ENCODE results near the gene SPPL2B.

SPPL2B gene

GRCh38 chr19:2308114-2308556 is 20.3 kb upstream of the SPPL2B start, which contains the start of gene LINGO3:
TSS of gene LINGO3 (minus strand) at chr19:2308154. CDS start at chr19:2291776, 16,378 bp downstream.
- Mint-ChIP-seq H3K27ac (no peak within 1 kb of the TSS), H3K27me3 (ENCODE audit: low read depth) (peaks cover 62% of the 10 kb centered on the region), H3K36me3 (ENCODE audit: low read depth) (no peaks in the 10 kb centered on the region), H3K4me3 (peak within 1 kb of the TSS; percentile 69), H3K9me3 (no peaks in the 10 kb centered on the region), H3K4me1 (ENCODE audit: low read depth) (peaks cover 2% of the 10 kb centered on the region)
- DNase-seq (ENCODE audit: low spot score), result no peak

DNA sequence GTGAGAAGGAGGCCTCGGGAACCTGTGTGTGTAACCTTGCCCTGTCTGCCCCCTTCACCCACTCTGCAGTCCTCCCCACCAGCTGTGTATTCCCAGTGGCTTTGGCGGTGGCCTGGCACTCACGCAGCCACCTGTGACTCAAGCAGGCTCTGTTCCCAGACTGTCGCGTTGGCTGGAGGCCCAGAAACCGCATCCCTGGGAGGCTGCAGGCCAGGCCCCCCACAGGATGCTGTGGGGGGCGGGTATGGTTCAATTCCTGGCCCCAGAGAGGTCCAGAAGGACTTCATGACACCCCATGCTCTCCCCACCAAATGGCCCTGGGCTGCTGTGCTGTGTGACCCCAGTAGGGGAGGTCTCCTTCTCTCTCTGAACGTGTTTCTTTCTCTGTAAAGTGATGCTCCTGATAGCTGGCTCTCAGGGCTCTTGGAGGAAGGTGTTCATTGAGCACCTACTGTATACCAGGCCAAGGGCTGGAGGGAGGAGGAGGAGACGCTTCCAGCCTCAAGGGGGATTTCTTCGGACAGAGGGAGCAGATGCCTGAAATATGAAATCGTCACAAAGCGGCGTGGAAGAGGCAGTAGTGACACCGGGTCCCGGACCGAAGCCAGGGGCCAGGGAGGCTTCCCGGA is 18.6 kb upstream of the SPPL2B start:
- Mint-ChIP-seq H3K9me3 (peaks cover 3% of the 10 kb centered on the region), H3K27ac (no peak overlapping the region), H3K27me3 (ENCODE audit: low read depth) (peaks cover 59% of the 10 kb centered on the region), H3K4me3 (no peak overlapping the region), H3K36me3 (ENCODE audit: low read depth) (no peaks in the 10 kb centered on the region), H3K4me1 (ENCODE audit: low read depth) (peaks cover 2% of the 10 kb centered on the region)
- DNase-seq (ENCODE audit: low spot score), result no peak

DNA sequence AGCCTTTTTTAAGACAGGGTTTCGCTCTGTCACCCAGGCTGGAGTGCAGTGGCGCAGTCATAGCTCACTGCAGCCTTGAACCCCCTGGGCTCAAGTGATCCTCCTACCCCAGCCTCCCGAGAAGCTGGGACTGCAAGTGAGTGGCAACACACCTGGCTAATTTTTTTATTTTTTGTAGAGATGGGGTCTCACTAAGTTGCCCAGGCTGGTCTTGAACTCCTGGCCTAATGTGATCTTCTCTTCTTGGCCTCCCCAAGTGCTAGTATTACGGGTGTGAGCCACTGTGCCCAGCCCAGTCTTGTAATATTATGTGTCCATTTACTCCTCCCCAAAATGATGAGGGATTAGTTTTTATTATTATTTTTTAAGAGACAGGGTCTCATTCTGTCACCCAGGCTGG is 17.4 kb upstream of the SPPL2B start:
- H3K36me3 Mint-ChIP-seq (ENCODE audit: low read depth), result no peaks in the 10 kb centered on the region
- H3K27ac Mint-ChIP-seq, result no peak overlapping the region
- DNase-seq (ENCODE audit: low spot score), result no peak
- peaks cover 7% of the 10 kb centered on the region for H3K9me3 Mint-ChIP-seq
- H3K4me1 Mint-ChIP-seq (ENCODE audit: low read depth), result peaks cover 5% of the 10 kb centered on the region
- H3K27me3 Mint-ChIP-seq (ENCODE audit: low read depth), result peaks cover 54% of the 10 kb centered on the region
- no peak overlapping the region for H3K4me3 Mint-ChIP-seq

GRCh38 chr19:2312820-2313501 is 15.5 kb upstream of the SPPL2B start:
- Mint-ChIP-seq H3K4me1 (ENCODE audit: low read depth) (peaks cover 5% of the 10 kb centered on the region), H3K4me3 (no peak overlapping the region), H3K9me3 (peaks cover 7% of the 10 kb centered on the region), H3K36me3 (ENCODE audit: low read depth) (no peaks in the 10 kb centered on the region), H3K27ac (no peak overlapping the region), H3K27me3 (ENCODE audit: low read depth) (peaks cover 42% of the 10 kb centered on the region)
- DNase-seq (ENCODE audit: low spot score), result no peak

DNA sequence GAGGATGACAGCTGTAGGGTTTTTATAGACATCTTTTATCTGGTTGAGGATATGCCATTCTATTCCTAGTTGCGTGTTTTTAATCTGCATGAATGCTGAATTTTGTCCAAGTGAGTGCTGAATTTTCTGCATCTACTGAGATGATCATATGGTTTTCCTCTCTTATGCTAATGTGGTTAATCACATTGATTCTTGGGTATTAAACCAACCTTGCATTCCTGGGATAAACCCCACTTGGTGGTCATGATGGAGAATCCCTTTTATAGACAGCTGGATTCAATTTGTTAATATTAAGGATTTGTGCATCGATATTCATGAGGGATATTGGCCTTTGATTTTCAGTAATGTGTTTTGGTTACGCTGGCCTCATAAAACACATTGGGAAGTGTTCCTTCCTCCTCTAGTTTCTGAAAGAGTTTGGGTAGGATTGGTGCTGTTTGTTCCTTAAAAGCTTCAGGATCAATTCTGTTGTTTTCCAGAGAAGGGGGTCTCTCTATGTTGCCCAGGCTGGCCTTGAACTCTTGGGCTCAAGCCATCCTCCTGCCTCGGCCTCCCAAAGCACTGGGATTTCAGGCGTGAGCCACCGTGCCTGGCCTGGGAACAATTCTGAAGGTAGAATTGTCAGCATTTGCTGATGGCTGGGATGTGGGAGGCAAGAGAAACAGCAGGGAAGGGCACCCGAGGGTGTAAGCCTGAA is 13.2 kb upstream of the SPPL2B start:
- Mint-ChIP-seq H3K27ac (no peak overlapping the region), H3K9me3 (peaks cover 7% of the 10 kb centered on the region), H3K4me3 (no peak overlapping the region), H3K36me3 (ENCODE audit: low read depth) (no peaks in the 10 kb centered on the region), H3K27me3 (ENCODE audit: low read depth) (peaks cover 24% of the 10 kb centered on the region), H3K4me1 (ENCODE audit: low read depth) (peaks cover 2% of the 10 kb centered on the region)
- no peak for DNase-seq (ENCODE audit: low spot score)

DNA sequence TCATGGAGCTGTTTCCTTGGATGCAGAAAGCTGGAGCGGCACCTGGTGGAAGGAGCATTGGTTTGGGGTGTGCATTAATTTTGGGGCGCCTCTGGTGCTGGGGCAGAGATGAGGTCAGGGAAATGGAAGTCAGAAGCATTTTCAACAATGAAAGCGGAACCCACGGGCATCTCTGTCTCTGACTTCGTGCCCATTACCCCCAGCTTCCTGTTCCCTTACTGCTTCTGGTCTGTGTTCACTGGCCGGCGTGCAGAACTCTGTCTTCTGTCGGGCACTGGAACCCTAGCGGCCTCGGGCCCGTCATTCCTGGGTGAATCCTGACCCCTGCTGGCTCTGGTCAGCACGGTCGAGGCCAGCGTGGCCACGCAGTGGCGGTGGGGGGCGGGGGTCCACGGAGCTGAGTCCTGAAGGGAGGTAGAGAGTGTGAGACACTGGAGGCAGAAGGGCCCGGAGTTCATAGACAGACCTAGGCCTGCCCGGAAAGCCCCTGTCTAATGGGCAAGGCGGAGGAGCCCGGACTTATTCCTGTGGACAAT is 12.6 kb upstream of the SPPL2B start:
- DNase-seq (ENCODE audit: low spot score), result no peak
- Mint-ChIP-seq H3K27ac (no peak overlapping the region), H3K4me1 (ENCODE audit: low read depth) (peaks cover 2% of the 10 kb centered on the region), H3K9me3 (peaks cover 7% of the 10 kb centered on the region), H3K27me3 (ENCODE audit: low read depth) (peaks cover 19% of the 10 kb centered on the region), H3K4me3 (no peak overlapping the region), H3K36me3 (ENCODE audit: low read depth) (no peaks in the 10 kb centered on the region)

- Mint-ChIP-seq H3K27ac (no peak overlapping the region), H3K27me3 (ENCODE audit: low read depth) (peaks cover 19% of the 10 kb centered on the region), H3K9me3 (peaks cover 7% of the 10 kb centered on the region), H3K4me3 (no peak overlapping the region), H3K4me1 (ENCODE audit: low read depth) (peaks cover 2% of the 10 kb centered on the region), H3K36me3 (ENCODE audit: low read depth) (no peaks in the 10 kb centered on the region)
- DNase-seq (ENCODE audit: low spot score), result no peak
These were observed 11.2 kb upstream of the SPPL2B start for GRCh38 chr19:2317300-2317699.

DNA sequence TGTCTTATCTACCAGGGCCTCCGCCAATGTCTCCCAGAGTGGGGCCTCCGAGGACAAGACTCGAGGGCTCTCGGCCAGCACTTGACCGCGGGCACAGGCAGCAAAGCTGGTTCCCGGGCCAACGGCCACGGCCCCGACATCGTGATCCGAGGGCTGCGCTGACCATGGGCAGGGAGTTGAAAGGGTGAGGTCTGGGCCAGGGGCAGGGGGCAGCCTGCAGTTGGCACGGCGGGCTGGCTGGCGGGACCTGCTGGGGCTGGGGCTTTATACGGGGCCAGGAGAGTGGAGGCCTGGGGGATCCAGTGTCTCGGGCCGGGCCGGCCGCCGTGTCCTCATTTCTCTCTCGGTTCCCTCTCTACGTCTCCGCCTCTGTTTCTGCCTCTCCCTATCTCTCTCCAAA is 10.7 kb upstream of the SPPL2B start:
- no peak overlapping the region for H3K27ac Mint-ChIP-seq
- DNase-seq (ENCODE audit: low spot score), result no peak
- H3K9me3 Mint-ChIP-seq, result peaks cover 7% of the 10 kb centered on the region
- no peaks in the 10 kb centered on the region for H3K36me3 Mint-ChIP-seq (ENCODE audit: low read depth)
- H3K4me1 Mint-ChIP-seq (ENCODE audit: low read depth), result peaks cover 2% of the 10 kb centered on the region
- H3K27me3 Mint-ChIP-seq (ENCODE audit: low read depth), result peaks cover 19% of the 10 kb centered on the region
- H3K4me3 Mint-ChIP-seq, result no peak overlapping the region

DNA sequence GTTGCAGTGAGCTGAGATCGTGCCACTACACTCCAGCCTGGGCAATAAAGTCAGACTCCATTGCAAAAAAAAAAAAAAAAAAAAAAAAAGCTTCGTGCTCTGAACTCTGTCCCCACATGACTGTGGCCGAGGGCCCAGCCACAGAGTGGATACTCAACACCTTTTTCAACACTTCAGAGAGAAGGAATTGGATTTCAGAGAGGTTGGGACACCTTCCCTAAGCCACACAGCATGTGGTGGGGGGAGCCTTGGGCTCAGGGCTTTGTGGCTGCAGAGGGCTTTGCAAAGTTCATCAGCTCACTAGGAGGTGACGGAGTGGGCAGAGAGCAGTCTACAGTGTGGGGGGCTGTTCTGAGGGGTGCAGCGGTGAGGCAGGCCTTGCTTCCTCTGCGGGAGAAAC is 9.6 kb upstream of the SPPL2B start:
- H3K36me3 Mint-ChIP-seq (ENCODE audit: low read depth), result peaks cover 2% of the 10 kb centered on the region
- H3K4me1 Mint-ChIP-seq (ENCODE audit: low read depth), result peaks cover 2% of the 10 kb centered on the region
- H3K9me3 Mint-ChIP-seq, result peaks cover 7% of the 10 kb centered on the region
- no peak overlapping the region for H3K4me3 Mint-ChIP-seq
- peaks cover 9% of the 10 kb centered on the region for H3K27me3 Mint-ChIP-seq (ENCODE audit: low read depth)
- DNase-seq (ENCODE audit: low spot score), result no peak
- H3K27ac Mint-ChIP-seq, result no peak overlapping the region

GRCh38 chr19:2319551-2319950 is 8.9 kb upstream of the SPPL2B start:
- H3K4me3 Mint-ChIP-seq, result no peak overlapping the region
- peaks cover 7% of the 10 kb centered on the region for H3K9me3 Mint-ChIP-seq
- peaks cover 2% of the 10 kb centered on the region for H3K36me3 Mint-ChIP-seq (ENCODE audit: low read depth)
- DNase-seq (ENCODE audit: low spot score), result no peak
- H3K27me3 Mint-ChIP-seq (ENCODE audit: low read depth), result peaks cover 5% of the 10 kb centered on the region
- peaks cover 4% of the 10 kb centered on the region for H3K4me1 Mint-ChIP-seq (ENCODE audit: low read depth)
- no peak overlapping the region for H3K27ac Mint-ChIP-seq

DNA sequence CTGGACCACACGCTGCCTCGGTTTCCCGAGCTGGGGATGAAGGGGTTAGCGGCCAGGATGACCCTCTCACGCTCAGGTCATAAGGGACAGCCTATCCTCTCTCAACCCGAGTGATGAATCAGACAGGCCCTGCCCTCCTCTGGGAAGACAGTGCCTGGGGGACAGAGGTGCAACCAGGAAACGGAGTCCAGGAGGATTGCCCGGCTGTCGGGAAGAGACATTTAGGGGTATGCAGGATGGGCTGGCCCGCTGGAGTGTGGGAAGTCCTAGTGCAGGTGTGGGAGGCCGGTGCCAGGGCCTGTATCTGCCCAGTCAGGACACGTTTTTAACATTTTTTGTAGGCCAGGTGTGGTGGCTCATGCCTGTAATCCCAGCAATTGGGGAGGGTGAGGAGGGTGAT is 8.4 kb upstream of the SPPL2B start:
- Mint-ChIP-seq H3K36me3 (ENCODE audit: low read depth) (peaks cover 5% of the 10 kb centered on the region), H3K27me3 (ENCODE audit: low read depth) (peaks cover 1% of the 10 kb centered on the region), H3K4me3 (no peak overlapping the region), H3K4me1 (ENCODE audit: low read depth) (peaks cover 4% of the 10 kb centered on the region), H3K27ac (no peak overlapping the region), H3K9me3 (peaks cover 2% of the 10 kb centered on the region)
- DNase-seq (ENCODE audit: low spot score), result no peak

GRCh38 chr19:2320939-2321338 is 7.5 kb upstream of the SPPL2B start:
- Mint-ChIP-seq H3K36me3 (ENCODE audit: low read depth) (peaks cover 10% of the 10 kb centered on the region), H3K4me1 (ENCODE audit: low read depth) (peaks cover 8% of the 10 kb centered on the region), H3K27ac (no peak overlapping the region), H3K9me3 (no peaks in the 10 kb centered on the region), H3K4me3 (no peak overlapping the region), H3K27me3 (ENCODE audit: low read depth) (no peaks in the 10 kb centered on the region)
- no peak for DNase-seq (ENCODE audit: low spot score)

DNA sequence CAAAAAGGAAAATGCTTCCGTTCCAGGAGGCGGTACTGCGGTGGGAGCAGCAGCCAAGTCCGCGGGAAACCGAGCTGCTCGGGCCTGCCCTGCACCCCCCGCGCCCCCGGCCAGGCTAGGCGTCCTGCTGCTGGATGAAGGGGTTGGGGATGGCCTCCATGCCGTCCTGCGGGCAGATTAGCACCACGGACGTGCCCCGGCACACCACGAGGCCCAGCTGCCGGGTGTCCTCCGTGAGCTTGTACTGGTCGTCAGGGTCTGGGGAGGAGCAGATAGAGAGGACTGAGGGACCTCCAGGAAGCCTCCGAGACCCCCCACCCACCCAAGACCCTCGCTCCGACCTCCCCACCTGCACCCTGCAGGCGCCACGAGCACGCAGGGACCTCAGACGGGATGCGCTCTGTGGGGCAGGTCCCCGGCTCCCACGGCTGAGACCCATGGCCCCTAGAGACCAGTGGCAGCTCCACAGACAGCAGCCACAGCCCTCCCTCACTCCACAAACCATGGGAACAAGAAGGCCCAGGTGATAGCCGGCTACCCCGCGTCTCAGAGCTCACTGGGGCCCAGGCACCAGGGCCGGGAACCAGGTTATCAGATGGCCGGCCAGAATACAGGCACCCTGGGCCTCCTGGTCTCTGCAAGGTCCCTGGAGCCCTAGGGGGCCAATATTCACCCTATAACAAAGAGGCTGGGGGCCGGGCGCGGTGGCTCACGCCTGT is 6.8 kb upstream of the SPPL2B start:
- Mint-ChIP-seq H3K27ac (no peak overlapping the region), H3K36me3 (ENCODE audit: low read depth) (peaks cover 14% of the 10 kb centered on the region), H3K4me3 (no peak overlapping the region), H3K4me1 (ENCODE audit: low read depth) (peaks cover 12% of the 10 kb centered on the region), H3K27me3 (ENCODE audit: low read depth) (no peaks in the 10 kb centered on the region), H3K9me3 (no peaks in the 10 kb centered on the region)
- DNase-seq (ENCODE audit: low spot score), result no peak
